GM23338 (cell line): ENCODE measurements around the gene ANKRD55.

ENCODE experiments used
- CTCF ChIP-seq, 2 experiments: fragments of 200-600 bp in 1 of 2; sonication (generic) in 1 of 2; conservative IDR thresholded peaks; 2 replicates each; pipeline versions ENCODE4 v1.5.1 to v1.6.1; 2016 to 2017; ENCODE audit warnings: antibody characterized with exemption in 2 of 2, low read depth in 2 of 2, mild to moderate bottlenecking in 2 of 2, moderate library complexity in 1 of 2
- EZH2 ChIP-seq: fragments of 200-600 bp; sonication (generic); IDR thresholded peaks from one replicate; pipeline ENCODE4 v1.8.0; 2017; ENCODE audit warnings: antibody characterized with exemption, mild to moderate bottlenecking, low read depth; ENCODE audit not compliant: unreplicated experiment
- EZH2phosphoT487 ChIP-seq: fragments of 200-600 bp; sonication (generic); IDR thresholded peaks from one replicate; pipeline ENCODE4 v1.8.1; 2018; ENCODE audit warnings: antibody characterized with exemption; ENCODE audit not compliant: unreplicated experiment
- POLR2AphosphoS5 ChIP-seq: IDR thresholded peaks from 2 replicates; pipeline ENCODE4 v1.6.1; 2016; ENCODE audit warnings: antibody characterized with exemption, low read depth

GRCh38 chr5:56064984-56065383 lies 168.1 kb downstream of the ANKRD55 start:
- TF ChIP-seq CTCF (conservative IDR thresholded peaks at IDR 0.05; ENCODE audit: low read depth in 2 of 2) (no peak), EZH2phosphoT487 (no peak), EZH2 (no peak), POLR2AphosphoS5 (no peak)
